Keratinocyte (primary cell): ENCODE data around the gene OR9Q2.
"Not testable (repeated sequence)": the region's sequence is repeated elsewhere in the genome, so short reads cannot be mapped to it uniquely, and the experiment has no call there.

ENCODE experiments used
- EZH2 ChIP-seq: IDR thresholded peaks from one replicate; pipeline ENCODE4 v1.6.1; 2012; ENCODE audit warnings: inconsistent platforms, mild to moderate bottlenecking, low read length, moderate library complexity
- TF ChIP-seq, protein P1 (sequence below), 3 experiments: IDR thresholded peaks in 1 of 3; conservative IDR thresholded peaks in 1 of 3; optimal IDR thresholded peaks in 1 of 3; 2 replicates in 2 of 3; 3 replicates in 1 of 3; pipeline versions ENCODE3 to v1.5.1; 2011; ENCODE audit warnings: low read length in 3 of 3, mild to moderate bottlenecking in 3 of 3, moderate library complexity in 2 of 3, control low read depth in 1 of 3, inconsistent platforms in 1 of 3; ENCODE audit not compliant: insufficient read depth in 2 of 3; ENCODE audit errors: extremely low read depth in 1 of 3

DNA sequence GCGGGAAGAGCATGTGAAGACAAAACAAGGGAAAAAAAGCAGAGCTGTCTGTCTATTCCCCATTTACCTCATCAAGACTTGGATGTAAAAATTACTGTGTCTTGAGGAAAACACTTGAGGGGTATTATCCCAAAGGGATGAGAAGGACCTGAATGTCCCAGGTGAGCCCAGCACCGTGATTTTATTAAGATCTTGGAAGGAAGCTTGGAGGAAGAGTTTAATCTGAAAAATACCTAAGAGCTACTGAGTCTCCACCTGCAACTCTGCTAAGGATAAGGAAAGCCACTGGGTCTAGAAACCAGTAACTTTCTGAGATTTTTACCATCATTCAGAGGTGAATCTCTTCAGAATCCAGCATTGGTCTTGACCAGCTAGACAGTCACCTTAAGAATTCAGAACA is 23.6 kb downstream of the OR9Q2 start, which contains the start of gene OR1S1:
- TF ChIP-seq, protein P1, sequence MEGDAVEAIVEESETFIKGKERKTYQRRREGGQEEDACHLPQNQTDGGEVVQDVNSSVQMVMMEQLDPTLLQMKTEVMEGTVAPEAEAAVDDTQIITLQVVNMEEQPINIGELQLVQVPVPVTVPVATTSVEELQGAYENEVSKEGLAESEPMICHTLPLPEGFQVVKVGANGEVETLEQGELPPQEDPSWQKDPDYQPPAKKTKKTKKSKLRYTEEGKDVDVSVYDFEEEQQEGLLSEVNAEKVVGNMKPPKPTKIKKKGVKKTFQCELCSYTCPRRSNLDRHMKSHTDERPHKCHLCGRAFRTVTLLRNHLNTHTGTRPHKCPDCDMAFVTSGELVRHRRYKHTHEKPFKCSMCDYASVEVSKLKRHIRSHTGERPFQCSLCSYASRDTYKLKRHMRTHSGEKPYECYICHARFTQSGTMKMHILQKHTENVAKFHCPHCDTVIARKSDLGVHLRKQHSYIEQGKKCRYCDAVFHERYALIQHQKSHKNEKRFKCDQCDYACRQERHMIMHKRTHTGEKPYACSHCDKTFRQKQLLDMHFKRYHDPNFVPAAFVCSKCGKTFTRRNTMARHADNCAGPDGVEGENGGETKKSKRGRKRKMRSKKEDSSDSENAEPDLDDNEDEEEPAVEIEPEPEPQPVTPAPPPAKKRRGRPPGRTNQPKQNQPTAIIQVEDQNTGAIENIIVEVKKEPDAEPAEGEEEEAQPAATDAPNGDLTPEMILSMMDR (optimal IDR thresholded peaks at IDR 0.05 in 1 of 3, IDR thresholded peaks at IDR 0.05 in 1 of 3, conservative IDR thresholded peaks at IDR 0.05 in 1 of 3; ENCODE audit: extremely low read depth in 1 of 3, insufficient read depth in 2 of 3, low read length in 3 of 3), result not testable (repeated sequence)
- not testable (repeated sequence) for TF ChIP-seq EZH2
